Gastrocnemius medialis (tissue), 4 donors: ENCODE results near the gene CDC25B. TPM values are rescaled to one million over a fixed set of nuclear protein-coding genes. Genes with fewer than 3 reads are reported as not detected.
A peak's percentile ranks its signal among the peaks of the same experiment; 100 is the strongest.

Experiments used
- ATAC-seq, 2 donors: fragments of 150-250 bp; one replicate each; pipeline ENCODE4 v1.9.1; 2016
- DNase-seq, 2 donors: peaks; one replicate each; pipeline ENCODE4 v3.0.0-alpha.2; 2019
- H3K27ac ChIP-seq, 4 donors: fragments of 200-600 bp; sonication (generic); 1 replicate in 1 of 4; 2 replicates in 3 of 4; pipeline ENCODE4 v1.5.1; 2016 to 2018; ENCODE audit warnings: mild to moderate bottlenecking in 2 of 4, moderate library complexity in 1 of 4
- H3K27me3 ChIP-seq, 3 donors: fragments of 200-600 bp; sonication (generic) in 2 of 3; 1 replicate in 1 of 3; 2 replicates in 2 of 3; pipeline versions ENCODE4 v1.5.1 to v1.6.0; 2016 to 2019; ENCODE audit warnings: mild to moderate bottlenecking in 1 of 3, moderate library complexity in 1 of 3
- H3K36me3 ChIP-seq, 2 donors: fragments of 200-600 bp; sonication (generic) in 1 of 2; one replicate each; pipeline ENCODE4 v1.5.1; 2017 to 2018
- H3K4me1 ChIP-seq, 2 donors: fragments of 200-600 bp; sonication (generic) in 1 of 2; one replicate each; pipeline ENCODE4 v1.5.1; 2016 to 2017; ENCODE audit warnings: mild to moderate bottlenecking in 2 of 2
- H3K4me3 ChIP-seq, 4 donors: fragments of 200-600 bp; sonication (generic) in 3 of 4; 1 replicate in 1 of 4; 2 replicates in 3 of 4; pipeline ENCODE4 v1.5.1; 2016 to 2019; ENCODE audit warnings: mild to moderate bottlenecking in 2 of 4
- H3K9me3 ChIP-seq, 3 donors: fragments of 200-600 bp; sonication (generic) in 2 of 3; 1 replicate in 1 of 3; 2 replicates in 2 of 3; pipeline ENCODE4 v1.5.1; 2016 to 2019
- CTCF ChIP-seq, 5 experiments: fragments of 450-650 bp in 3 of 5; fragments of 200-600 bp in 2 of 5; sonication (generic) in 2 of 5; IDR thresholded peaks in 4 of 5; conservative IDR thresholded peaks in 1 of 5; 1 replicate in 4 of 5; 2 replicates in 1 of 5; pipeline ENCODE4 v1.5.1; 2016 to 2019; ENCODE audit warnings: antibody characterized with exemption in 5 of 5, mild to moderate bottlenecking in 3 of 5, moderate library complexity in 3 of 5
- POLR2A ChIP-seq, 2 donors: fragments of 450-650 bp; IDR thresholded peaks; one replicate each; pipeline ENCODE4 v1.6.1; 2017; ENCODE audit warnings: antibody characterized with exemption in 2 of 2, mild to moderate bottlenecking in 2 of 2, moderate library complexity in 2 of 2
- in situ Hi-C, 4 donors: fragments of 200-750 bp; cut with MboI; loops; one replicate each; pipeline versions ENCODE4 v1.15.0 to v1.8.0; 2017; ENCODE audit warnings: low sequenced_read_pairs in 4 of 4
- intact Hi-C: fragments of 100-400 bp; cut with DNase I; formaldehyde crosslinking; loops from one replicate; pipeline ENCODE4 v1.15.1; 2023; ENCODE audit warnings: low total_unique reads
- total RNA-seq, 4 donors: library from RNA; depleted of rRNA; stranded (reverse); fragments of >200 nt; gene quantifications; one replicate each; pipeline versions ENCODE4 v1.1.0 to v1.2.3, GENCODE V29; 2016

The CDC25B gene
- total RNA-seq, 4 donors from 2014 or later = 2.3 to 17.3 (median 10.1) TPM

GRCh38 chr20:3804781-3805180 is 8.7 kb downstream of the CDC25B start:
- no peak for TF ChIP-seq POLR2A (IDR thresholded peaks at IDR 0.05)
- no peak for TF ChIP-seq CTCF (IDR thresholded peaks at IDR 0.05 in 4 of 5, conservative IDR thresholded peaks at IDR 0.05 in 1 of 5)
- DNase-seq (no peak), ATAC-seq (no peak)
- Histone ChIP-seq H3K36me3 (no peaks in the 10 kb centered on the region), H3K9me3 (no peaks in the 10 kb centered on the region), H3K27me3 (no peaks in the 10 kb centered on the region), H3K4me3 (no peak overlapping the region), H3K27ac (peak overlapping the region in 2 of 4 donors; percentile 81 to 85), H3K4me1 (peaks cover 19 to 29% of the 10 kb centered on the region in 2 donors)
- intact Hi-C loops (no loop called here), in situ Hi-C loops (no loop called here)

- TF ChIP-seq CTCF (IDR thresholded peaks at IDR 0.05 in 4 of 5, conservative IDR thresholded peaks at IDR 0.05 in 1 of 5) (no peak), POLR2A (IDR thresholded peaks at IDR 0.05) (no peak)
- peaks cover 31 to 48% of the 10 kb centered on the region in 2 donors for H3K4me1 ChIP-seq
- DNase-seq = no peak
- H3K27me3 ChIP-seq = no peaks in the 10 kb centered on the region
- intact Hi-C loops = no loop called here
- H3K36me3 ChIP-seq = no peaks in the 10 kb centered on the region
- peak overlapping the region; percentile 80 to 91 (median 83) for H3K27ac ChIP-seq
- H3K9me3 ChIP-seq = no peaks in the 10 kb centered on the region
- ATAC-seq = no peak
- H3K4me3 ChIP-seq = peak overlapping the region in 1 of 4 donors; percentile 12
- in situ Hi-C loops = no loop called here
These were observed 12.4 kb downstream of the CDC25B start for GRCh38 chr20:3808544-3808943.

GRCh38 chr20:3811467-3812258 is 15.6 kb downstream of the CDC25B start:
- intact Hi-C loops = no loop called here
- H3K4me3 ChIP-seq = peak overlapping the region; percentile 48 to 60 (median 54)
- H3K9me3 ChIP-seq = no peaks in the 10 kb centered on the region
- H3K4me1 ChIP-seq = peaks cover 22 to 35% of the 10 kb centered on the region in 2 donors
- TF ChIP-seq CTCF (IDR thresholded peaks at IDR 0.05 in 4 of 5, conservative IDR thresholded peaks at IDR 0.05 in 1 of 5) = no peak
- TF ChIP-seq POLR2A (IDR thresholded peaks at IDR 0.05) = peak; percentile 69 to 71
- DNase-seq (peak; percentile 96 to 99), ATAC-seq (peak; percentile 87 to 91)
- H3K27me3 ChIP-seq = no peaks in the 10 kb centered on the region
- H3K36me3 ChIP-seq = no peaks in the 10 kb centered on the region
- peak overlapping the region; percentile 84 to 96 (median 90) for H3K27ac ChIP-seq
- in situ Hi-C loops = no loop called here

GRCh38 chr20:3812259-3812681 is 16.2 kb downstream of the CDC25B start:
- ATAC-seq (no peak), DNase-seq (no peak)
- Histone ChIP-seq H3K27me3 (no peaks in the 10 kb centered on the region), H3K36me3 (no peaks in the 10 kb centered on the region), H3K27ac (peak overlapping the region; percentile 84 to 96 (median 90)), H3K4me3 (peak overlapping the region in 1 of 4 donors; percentile 48), H3K9me3 (no peaks in the 10 kb centered on the region), H3K4me1 (peaks cover 21 to 29% of the 10 kb centered on the region in 2 donors)
- in situ Hi-C loops (no loop called here), intact Hi-C loops (no loop called here)
- TF ChIP-seq POLR2A (IDR thresholded peaks at IDR 0.05) (no peak), CTCF (IDR thresholded peaks at IDR 0.05 in 4 of 5, conservative IDR thresholded peaks at IDR 0.05 in 1 of 5) (no peak)
